Globus pallidus (tissue), 1 donor: ENCODE results near the gene STH.

Experiments used
- DNase-seq: peaks from one replicate; pipeline ENCODE4 v3.0.0-alpha.2; 2015; ENCODE audit warnings: low spot score

STH gene

DNA sequence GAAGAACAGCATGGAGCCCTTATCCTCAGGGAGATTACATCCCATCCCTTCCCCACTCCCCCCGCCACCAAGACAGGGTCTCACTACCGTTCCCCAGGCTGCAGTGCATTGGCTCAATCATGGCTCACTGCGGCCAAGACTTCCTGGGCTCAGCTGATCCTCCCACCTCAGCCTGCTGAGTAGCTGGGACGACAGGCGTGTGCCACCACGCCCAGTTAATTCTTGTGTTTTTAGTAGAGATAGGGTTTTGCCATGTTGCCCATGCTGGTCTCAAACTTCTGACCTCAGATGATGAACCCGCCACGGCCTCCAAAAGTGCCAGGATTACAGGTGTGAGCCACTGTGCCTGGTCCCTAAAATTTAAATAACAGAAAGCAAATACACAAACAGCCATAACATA, 48.8 kb downstream of the STH start:
- no peak for DNase-seq
